WI38 (cell line): Measurements from ENCODE around the gene TADA2B.

Experiments
- H3K4me3 ChIP-seq: 2 replicates; pipeline ENCODE4 v1.5.1; 2011; ENCODE audit warnings: low read depth, mild to moderate bottlenecking, control low read depth, low read length
- CTCF ChIP-seq: IDR thresholded peaks from 2 replicates; pipeline ENCODE4 v1.5.1; 2012; ENCODE audit warnings: low read depth, mild to moderate bottlenecking, control low read depth, low read length

TADA2B gene

DNA sequence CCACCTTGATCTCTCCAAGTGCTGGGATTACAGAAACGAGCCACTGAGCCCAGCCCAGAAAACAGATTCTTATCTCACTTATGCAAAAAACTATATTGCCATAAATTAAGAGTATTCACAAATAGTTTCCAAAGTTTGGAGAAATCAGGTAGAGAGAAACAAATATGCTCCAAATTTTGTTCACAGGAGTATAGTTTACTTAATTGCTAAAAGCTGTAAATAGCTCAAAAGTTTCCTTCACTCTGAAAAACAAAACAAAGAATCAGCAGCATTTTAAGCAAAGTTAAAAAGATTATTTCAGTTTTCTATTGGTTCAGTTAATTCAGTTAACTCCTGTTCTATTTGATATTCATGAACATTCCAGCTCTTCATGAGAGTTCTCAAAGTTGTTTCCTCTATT is 43.2 kb downstream of the TADA2B start:
- H3K4me3 ChIP-seq = no peak overlapping the region
- no peak for TF ChIP-seq CTCF

- TF ChIP-seq CTCF = no peak
These were observed 43.9 kb downstream of the TADA2B start for GRCh38 chr4:7087036-7087435.

DNA sequence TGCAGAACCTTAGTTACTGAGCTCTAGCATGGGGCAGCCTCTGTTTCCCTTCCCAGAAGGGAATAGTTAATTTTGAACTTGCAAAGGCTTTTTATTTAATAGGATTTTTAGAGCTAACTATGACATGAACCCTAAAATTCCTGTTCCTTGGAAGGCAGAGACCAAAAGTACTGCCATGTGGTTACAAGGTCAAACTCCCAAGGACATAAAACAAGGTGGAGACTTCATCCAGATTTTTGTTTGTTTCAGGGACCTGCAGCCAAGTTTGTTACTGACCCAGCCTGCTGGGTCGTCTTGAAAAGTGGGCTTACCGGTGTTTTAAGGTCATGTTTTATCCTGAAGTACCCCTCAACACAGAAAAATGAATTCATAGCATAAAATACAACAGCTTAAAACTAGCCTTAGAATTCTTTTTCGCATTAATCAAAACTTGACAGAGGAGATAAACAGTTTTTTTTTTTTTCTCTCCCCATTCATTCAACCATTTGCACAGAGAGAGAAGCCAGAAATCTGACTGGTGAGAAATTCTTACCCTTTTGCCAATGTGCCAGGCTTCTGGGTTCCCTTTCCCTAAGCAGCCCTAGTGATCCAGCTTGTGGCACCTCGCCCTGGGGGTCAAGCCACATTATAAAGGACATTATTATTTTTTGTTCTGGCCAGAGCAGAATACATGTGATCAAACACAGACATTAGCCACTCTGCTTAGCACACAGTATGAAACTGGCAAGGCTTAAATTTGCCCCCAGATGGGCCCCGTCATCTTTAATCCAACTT is 46.2 kb downstream of the TADA2B start:
- H3K4me3 ChIP-seq = no peak overlapping the region
- TF ChIP-seq CTCF = no peak

More at GRCh38 chr4:7087036-7087435, 43.9 kb downstream of the TADA2B start:
- no peak overlapping the region for H3K4me3 ChIP-seq

DNA sequence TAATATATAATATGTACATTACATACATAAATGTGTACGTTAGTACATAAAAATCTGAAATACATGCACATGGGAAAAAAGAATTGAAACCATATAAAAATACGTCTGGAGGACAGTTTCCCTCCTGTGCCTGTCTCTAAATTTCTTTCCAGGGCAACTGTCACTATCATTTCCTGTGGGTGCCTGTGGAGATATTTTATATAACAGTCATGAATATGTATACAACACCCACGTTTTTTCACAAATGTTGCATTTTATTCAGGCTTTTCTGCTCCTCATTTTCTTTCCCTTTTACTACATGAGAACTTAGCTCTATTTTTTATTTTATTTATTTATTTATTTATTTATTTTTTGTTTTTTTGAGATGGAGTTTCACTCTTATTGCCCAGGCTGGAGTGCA is 48.9 kb downstream of the TADA2B start:
- H3K4me3 ChIP-seq = no peak overlapping the region
- no peak for TF ChIP-seq CTCF

DNA sequence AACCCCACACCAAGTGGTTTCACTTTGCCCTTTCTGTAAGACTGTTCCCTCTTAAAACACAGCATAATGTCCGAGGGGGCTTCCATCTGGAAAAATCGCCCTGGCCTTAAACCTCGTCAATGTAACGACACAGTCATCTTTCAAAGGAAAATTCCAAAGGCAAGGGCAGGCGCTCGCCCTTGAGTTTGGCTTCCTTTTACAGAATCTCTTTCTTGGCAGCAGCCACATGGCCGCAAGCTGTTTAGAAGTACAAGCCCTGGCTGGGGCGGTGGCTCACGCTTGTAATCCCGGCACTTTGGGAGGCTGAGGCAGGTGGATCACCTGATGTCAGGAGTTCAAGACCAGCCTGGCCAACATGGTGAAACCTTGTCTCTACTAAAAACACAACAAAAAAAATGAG is 51.7 kb downstream of the TADA2B start:
- H3K4me3 ChIP-seq = peak overlapping the region; percentile 29
- TF ChIP-seq CTCF = no peak

GRCh38 chr4:7095611-7096155 is 52.5 kb downstream of the TADA2B start:
- no peak overlapping the region for H3K4me3 ChIP-seq
- TF ChIP-seq CTCF = no peak

GRCh38 chr4:7096236-7096635 is 53.1 kb downstream of the TADA2B start:
- no peak for TF ChIP-seq CTCF
- H3K4me3 ChIP-seq = no peak overlapping the region
